Measurements from ENCODE around the gene NAA20. TPM values are rescaled to one million over a fixed set of nuclear protein-coding genes. Genes with fewer than 3 reads are reported as not detected.

NAA20 gene
- polyA plus RNA-seq, 3 donors, result 39.4 to 103 (median 94.0) TPM

DNA sequence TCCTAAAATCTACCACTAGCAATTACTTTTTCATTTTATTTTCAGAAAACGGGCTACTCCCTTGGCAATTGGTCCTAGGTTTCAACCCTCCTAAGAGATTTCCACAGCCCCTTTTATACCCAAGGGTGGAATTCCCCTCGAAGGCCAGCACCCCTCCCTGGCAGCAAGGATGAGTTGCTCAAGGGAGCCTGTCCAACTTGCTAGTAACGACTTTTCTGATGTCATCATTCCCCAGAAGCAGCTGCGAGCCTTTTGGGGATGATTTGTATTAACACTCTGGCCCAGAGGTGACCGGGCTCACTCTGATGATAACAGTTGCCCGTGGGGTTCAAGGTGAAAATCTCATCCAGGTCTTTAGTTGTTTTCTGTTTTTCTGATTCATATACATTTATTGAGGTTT lies 30.7 kb upstream of the NAA20 start:
- intact Hi-C loops (cut with micrococcal nuclease), result no loop called here
- no peak overlapping the region for H2AFZ ChIP-seq (ENCODE audit: insufficient read depth, low read depth, low read length, poor library complexity, severe bottlenecking)
- H3K4me1 Mint-ChIP-seq, result peaks cover 35% of the 10 kb centered on the region

GRCh38 chr20:19987046-19987445 lies 30.1 kb upstream of the NAA20 start:
- H3K36me3 Mint-ChIP-seq, result peaks cover 54 to 60% of the 10 kb centered on the region in 2 donors
- peaks cover 27 to 39% of the 10 kb centered on the region in 2 donors for H3K4me1 ChIP-seq (ENCODE audit: control insufficient read depth in 1 of 2, insufficient read depth in 2 of 2, low read length in 2 of 2)
- no peak overlapping the region for H3K9ac ChIP-seq (ENCODE audit: insufficient read depth, low read length, poor library complexity, severe bottlenecking)
- no peak for DNase-seq
- H3K27me3 ChIP-seq (ENCODE audit: control insufficient read depth in 2 of 2, insufficient read depth in 2 of 2, low read length in 2 of 2), result no peaks in the 10 kb centered on the region
- H3K27ac Mint-ChIP-seq, result peak overlapping the region in 2 of 7 donors; percentile 37 to 63
- peaks cover 38% of the 10 kb centered on the region for H3K4me1 Mint-ChIP-seq
- H3K36me3 ChIP-seq (replicated peaks in 1 of 2; ENCODE audit: control insufficient read depth in 1 of 2, insufficient read depth in 2 of 2, low read length in 2 of 2), result peaks cover 38 to 80% of the 10 kb centered on the region in 2 donors
- H3K27ac ChIP-seq (ENCODE audit: low read depth in 1 of 2, low read length in 2 of 2), result peak overlapping the region in 1 of 2 donors; percentile 79
- no peak for TF ChIP-seq CTCF (IDR thresholded peaks at IDR 0.05)
- H4K20me1 ChIP-seq (ENCODE audit: insufficient read depth, low read length), result peaks cover 94% of the 10 kb centered on the region
- H3K9me3 ChIP-seq (replicated peaks in 1 of 2; ENCODE audit: control insufficient read depth in 1 of 2, insufficient read depth in 1 of 2, low read length in 2 of 2), result no peaks in the 10 kb centered on the region
- peaks cover 98% of the 10 kb centered on the region for H3K79me2 ChIP-seq (ENCODE audit: insufficient read depth, low read length)
- no peak overlapping the region for H2AFZ ChIP-seq (ENCODE audit: insufficient read depth, low read depth, low read length, poor library complexity, severe bottlenecking)
- intact Hi-C loops (cut with micrococcal nuclease), result no loop called here
- no peak overlapping the region for H3K4me3 Mint-ChIP-seq
- H3K9me3 Mint-ChIP-seq, result peaks cover 0 to 2% (median 0%) of the 10 kb centered on the region in 7 donors
- peaks cover 0 to 2% (median 0%) of the 10 kb centered on the region in 3 donors for H3K27me3 Mint-ChIP-seq (ENCODE audit: low read depth in 3 of 3)
- H3K4me2 ChIP-seq (replicated peaks; ENCODE audit: extremely low read depth, low read length, poor library complexity, severe bottlenecking), result no peak overlapping the region
- WGBS (ENCODE audit: insufficient coverage), result no CpG with 5 or more reads among the region's 4 CpGs
- H3K4me3 ChIP-seq (replicated peaks in 1 of 3; ENCODE audit: low read depth in 2 of 3, low read length in 3 of 3), result no peak overlapping the region

More for the DNA sequence above, 30.7 kb upstream of the NAA20 start:
- H3K36me3 Mint-ChIP-seq, result peaks cover 56 to 63% of the 10 kb centered on the region in 2 donors
- H3K4me2 ChIP-seq (replicated peaks; ENCODE audit: extremely low read depth, low read length, poor library complexity, severe bottlenecking), result no peak overlapping the region
- H3K9ac ChIP-seq (ENCODE audit: insufficient read depth, low read length, poor library complexity, severe bottlenecking), result no peak overlapping the region
- H3K4me3 ChIP-seq (replicated peaks in 1 of 3; ENCODE audit: low read depth in 2 of 3, low read length in 3 of 3), result no peak overlapping the region
- H3K36me3 ChIP-seq (replicated peaks in 1 of 2; ENCODE audit: control insufficient read depth in 1 of 2, insufficient read depth in 2 of 2, low read length in 2 of 2), result peaks cover 40 to 80% of the 10 kb centered on the region in 2 donors
- H4K20me1 ChIP-seq (ENCODE audit: insufficient read depth, low read length), result peaks cover 100% of the 10 kb centered on the region
- no peaks in the 10 kb centered on the region for H3K27me3 ChIP-seq (ENCODE audit: control insufficient read depth in 2 of 2, insufficient read depth in 2 of 2, low read length in 2 of 2)
- WGBS (ENCODE audit: insufficient coverage), result 35% methylated on average over 3 of the region's 6 CpGs
- H3K27ac ChIP-seq (ENCODE audit: low read depth in 1 of 2, low read length in 2 of 2), result peak overlapping the region in 1 of 2 donors; percentile 79
- H3K27me3 Mint-ChIP-seq (ENCODE audit: low read depth in 3 of 3), result peaks cover 0 to 2% (median 0%) of the 10 kb centered on the region in 3 donors
- H3K27ac Mint-ChIP-seq, result peak overlapping the region in 5 of 7 donors; percentile 12 to 89 (median 82)
- H3K9me3 ChIP-seq (replicated peaks in 1 of 2; ENCODE audit: control insufficient read depth in 1 of 2, insufficient read depth in 1 of 2, low read length in 2 of 2), result no peaks in the 10 kb centered on the region
- peak in 1 of 3 donors; percentile 72 for DNase-seq
- peaks cover 98% of the 10 kb centered on the region for H3K79me2 ChIP-seq (ENCODE audit: insufficient read depth, low read length)
- H3K4me1 ChIP-seq (ENCODE audit: control insufficient read depth in 1 of 2, insufficient read depth in 2 of 2, low read length in 2 of 2), result peaks cover 26 to 36% of the 10 kb centered on the region in 2 donors
- no peak overlapping the region for H3K4me3 Mint-ChIP-seq
- no peak for TF ChIP-seq CTCF (IDR thresholded peaks at IDR 0.05)
- peaks cover 0 to 2% (median 0%) of the 10 kb centered on the region in 7 donors for H3K9me3 Mint-ChIP-seq
